H1 (cell line): ENCODE data around the gene EXD2. TPM values are rescaled to one million over a fixed set of nuclear protein-coding genes. Genes with fewer than 3 reads are reported as not detected.

Source experiments
- CTCF ChIA-PET: fragments of 300-600 bp; sonication (Branson Sonifier 250); formaldehyde crosslinking; loops from one replicate; lab custom pipeline; 2021; ENCODE audit not compliant: partially characterized antibody; lab: Charles Lee
- POLR2A ChIA-PET: fragments of 300-600 bp; sonication (Branson Sonifier 250); formaldehyde crosslinking; loops from one replicate; lab custom pipeline; 2021; ENCODE audit warnings: inconsistent platforms; ENCODE audit not compliant: partially characterized antibody; lab: Charles Lee
- DNase-seq, 2 experiments: peaks; one replicate each; pipeline versions ENCODE4 v3.0.0 to v3.0.0-alpha.2; 2010 to 2022; ENCODE audit warnings: low spot score in 2 of 2, low read depth in 1 of 2, mixed read lengths in 1 of 2
- FAIRE-seq: peaks from 2 replicates; lab custom pipeline; 2011; peaks lifted over from hg19 to GRCh38; lab: Jason Lieb, UNC
- H2AFZ ChIP-seq: 2 replicates; pipeline ENCODE4 v1.8.1; 2012; ENCODE audit warnings: low read length, inconsistent platforms
- H2AK5ac ChIP-seq: 2 replicates; pipeline ENCODE4 v1.6.1; 2013; ENCODE audit warnings: low read depth, low read length
- H2BK120ac ChIP-seq: replicated peaks from 2 replicates; pipeline ENCODE3; 2013; ENCODE audit warnings: low read depth, low read length, inconsistent platforms
- H2BK12ac ChIP-seq: 2 replicates; pipeline ENCODE4 v1.6.1; 2013; ENCODE audit warnings: low read depth, low read length
- H2BK15ac ChIP-seq: 2 replicates; pipeline ENCODE4 v1.6.1; 2013; ENCODE audit warnings: low read length
- H2BK20ac ChIP-seq: 2 replicates; pipeline ENCODE4 v1.6.1; 2013; ENCODE audit warnings: low read length
- H2BK5ac ChIP-seq: 2 replicates; pipeline ENCODE4 v1.6.1; 2013; ENCODE audit warnings: low read depth, low read length
- H3K14ac ChIP-seq: 2 replicates; pipeline ENCODE4 v1.6.1; 2013; ENCODE audit warnings: inconsistent platforms; ENCODE audit not compliant: insufficient read length
- H3K18ac ChIP-seq: 2 replicates; pipeline ENCODE4 v1.6.1; 2013; ENCODE audit warnings: low read length; ENCODE audit errors: extremely low read depth
- H3K23ac ChIP-seq: 2 replicates; pipeline ENCODE4 v1.6.1; 2013; ENCODE audit warnings: inconsistent platforms; ENCODE audit not compliant: insufficient read length
- H3K23me2 ChIP-seq: 2 replicates; pipeline ENCODE4 v1.6.1; 2013; ENCODE audit warnings: low read depth, low read length
- H3K27ac ChIP-seq: 2 replicates; pipeline ENCODE4 v1.6.1; 2011; ENCODE audit warnings: low read depth, low read length, inconsistent platforms
- H3K27me3 ChIP-seq, 4 experiments: replicated peaks in 1 of 4; 1 replicate in 1 of 4; 2 replicates in 3 of 4; pipeline versions ENCODE4 v1.6.1 to v1.8.1; 2011 to 2013; ENCODE audit warnings: low read length in 3 of 4, mild to moderate bottlenecking in 3 of 4, inconsistent platforms in 2 of 4, mixed read lengths in 2 of 4, moderate library complexity in 1 of 4; ENCODE audit not compliant: control insufficient read depth in 3 of 4, insufficient read depth in 3 of 4; ENCODE audit errors: extremely low read depth in 1 of 4
- H3K36me3 ChIP-seq, 4 experiments: 2 replicates each; pipeline versions ENCODE4 v1.6.1 to v1.8.1; 2011 to 2013; ENCODE audit warnings: mild to moderate bottlenecking in 4 of 4, low read length in 3 of 4, moderate library complexity in 2 of 4, control low read depth in 1 of 4, inconsistent platforms in 1 of 4; ENCODE audit not compliant: insufficient read depth in 4 of 4, control insufficient read depth in 2 of 4
- H3K4ac ChIP-seq: replicated peaks from 2 replicates; pipeline ENCODE3; 2013; ENCODE audit warnings: low read length, low read depth, mixed read lengths, inconsistent platforms; ENCODE audit not compliant: insufficient read length
- H3K4me1 ChIP-seq, 4 experiments: replicated peaks in 1 of 4; 1 replicate in 1 of 4; 2 replicates in 3 of 4; pipeline versions ENCODE4 v1.6.1 to v1.8.1; 2011 to 2013; ENCODE audit warnings: low read length in 3 of 4, inconsistent platforms in 2 of 4, mixed read lengths in 1 of 4; ENCODE audit not compliant: insufficient read depth in 4 of 4, control insufficient read depth in 3 of 4
- H3K4me2 ChIP-seq, 2 experiments: 2 replicates each; pipeline versions ENCODE4 v1.6.1 to v1.8.1; 2011 to 2013; ENCODE audit warnings: low read depth in 2 of 2, low read length in 2 of 2, control low read depth in 1 of 2, inconsistent platforms in 1 of 2, mild to moderate bottlenecking in 1 of 2; ENCODE audit not compliant: insufficient read depth in 1 of 2
- H3K4me3 ChIP-seq, 4 experiments: fragments of 200-600, 300-600 bp in 1 of 4; sonication (generic), shearing (Covaris generic), sonication (Bioruptor Twin) in 1 of 4; 2 replicates each; pipeline versions ENCODE4 v1.5.1 to v1.8.1; 2011 to 2016; ENCODE audit warnings: low read length in 4 of 4, low read depth in 3 of 4, control low read depth in 2 of 4, inconsistent platforms in 2 of 4, mild to moderate bottlenecking in 2 of 4, mixed read lengths in 1 of 4, moderate library complexity in 1 of 4; ENCODE audit not compliant: insufficient read depth in 2 of 4; ENCODE audit errors: extremely low read depth in 1 of 4
- H3K56ac ChIP-seq: replicated peaks from 2 replicates; pipeline ENCODE3; 2013; ENCODE audit warnings: low read depth, mild to moderate bottlenecking, mixed read lengths, low read length, inconsistent platforms; ENCODE audit not compliant: insufficient read length
- H3K79me1 ChIP-seq: 2 replicates; pipeline ENCODE4 v1.6.1; 2013; ENCODE audit warnings: low read depth, low read length, control low read depth
- H3K79me2 ChIP-seq, 2 experiments: 2 replicates each; pipeline versions ENCODE4 v1.6.1 to v1.8.1; 2012 to 2013; ENCODE audit warnings: low read length in 2 of 2, mild to moderate bottlenecking in 2 of 2, inconsistent platforms in 1 of 2; ENCODE audit not compliant: insufficient read depth in 2 of 2, control insufficient read depth in 1 of 2
- H3K9ac ChIP-seq, 4 experiments: replicated peaks in 1 of 4; 1 replicate in 1 of 4; 2 replicates in 3 of 4; pipeline versions ENCODE4 v1.6.1 to v1.8.1; 2011 to 2013; ENCODE audit warnings: low read depth in 3 of 4, low read length in 3 of 4, control low read depth in 2 of 4, mild to moderate bottlenecking in 2 of 4, moderate library complexity in 2 of 4, inconsistent platforms in 1 of 4; ENCODE audit errors: extremely low read depth in 1 of 4
- H3K9me3 ChIP-seq, 2 experiments: 2 replicates each; pipeline versions ENCODE4 v1.6.1 to v1.8.1; 2012 to 2013; ENCODE audit warnings: mild to moderate bottlenecking in 2 of 2, moderate library complexity in 2 of 2, control low read depth in 1 of 2, inconsistent platforms in 1 of 2, low read depth in 1 of 2, low read length in 1 of 2, mixed read lengths in 1 of 2; ENCODE audit not compliant: insufficient read depth in 2 of 2
- H4K20me1 ChIP-seq, 2 experiments: replicated peaks in 1 of 2; 2 replicates each; pipeline versions ENCODE3 to v1.8.1; 2011 to 2013; ENCODE audit warnings: inconsistent platforms in 2 of 2, low read length in 2 of 2, mild to moderate bottlenecking in 1 of 2; ENCODE audit not compliant: insufficient read depth in 2 of 2, control insufficient read depth in 1 of 2
- H4K5ac ChIP-seq: 2 replicates; pipeline ENCODE4 v1.6.1; 2013; ENCODE audit warnings: low read length, low read depth, mixed read lengths, inconsistent platforms; ENCODE audit not compliant: insufficient read length
- H4K8ac ChIP-seq: 2 replicates; pipeline ENCODE4 v1.8.0; 2013; ENCODE audit warnings: mild to moderate bottlenecking, moderate library complexity, low read length, inconsistent platforms; ENCODE audit not compliant: insufficient read depth; ENCODE audit errors: extremely low read depth
- H4K91ac ChIP-seq: replicated peaks from 2 replicates; pipeline ENCODE3; 2013; ENCODE audit warnings: low read length, mixed read lengths, inconsistent platforms; ENCODE audit not compliant: insufficient read length
- SIRT6 ChIP-seq: IDR thresholded peaks from one replicate; pipeline ENCODE4 v1.7.1; 2012; ENCODE audit warnings: low read length, inconsistent platforms
- whole genome bisulfite sequencing, 2 experiments: shearing (Covaris generic) in 1 of 2; methylation state at CpG; one replicate each; pipeline versions ENCODE4 v1.1.6 to v1.1.7; 2013 to 2015; ENCODE audit warnings: low lambda C conversion rate in 2 of 2, mixed read lengths in 2 of 2, inconsistent platforms in 1 of 2, low coverage in 1 of 2, missing lambda C conversion rate in 1 of 2; ENCODE audit not compliant: insufficient replicate concordance in 2 of 2, insufficient coverage in 1 of 2, insufficient read length in 1 of 2; ENCODE audit errors: extremely low coverage in 1 of 2, missing lambda C conversion rate in 1 of 2; 5-methylcytosine and 5-hydroxymethylcytosine counted together
- polyA plus RNA-seq, 7 experiments: library from polyadenylated mRNA; depleted of rRNA in 3 of 7; stranded (reverse) in 5 of 7; unstranded in 2 of 7; fragments of >200 nt in 5 of 7; fragments of 200-250 nt in 2 of 7; gene quantifications; 1 replicate in 5 of 7; 2 replicates in 1 of 7; 4 replicates in 1 of 7; pipeline versions ENCODE4 v1.2.1 to v1.2.3, GENCODE V29; 2011 to 2013; ENCODE audit warnings: missing spikeins in 2 of 7, mixed read lengths in 2 of 7
- total RNA-seq: library from RNA; stranded (reverse); fragmentation: NEBNext Ultra II Directional; extraction: Animal tissue kit (Norgen Biotek cat#: 25700); gene quantifications from 2 replicates; pipeline ENCODE4 v1.2.1, GENCODE V29; 2021

EXD2 gene
- total and polyA plus RNA-seq, 2 of the 8 experiments (the other 6 are each of a cell fraction or from before 2014, with no cell fraction given): 11.9 to 25.9 TPM

DNA sequence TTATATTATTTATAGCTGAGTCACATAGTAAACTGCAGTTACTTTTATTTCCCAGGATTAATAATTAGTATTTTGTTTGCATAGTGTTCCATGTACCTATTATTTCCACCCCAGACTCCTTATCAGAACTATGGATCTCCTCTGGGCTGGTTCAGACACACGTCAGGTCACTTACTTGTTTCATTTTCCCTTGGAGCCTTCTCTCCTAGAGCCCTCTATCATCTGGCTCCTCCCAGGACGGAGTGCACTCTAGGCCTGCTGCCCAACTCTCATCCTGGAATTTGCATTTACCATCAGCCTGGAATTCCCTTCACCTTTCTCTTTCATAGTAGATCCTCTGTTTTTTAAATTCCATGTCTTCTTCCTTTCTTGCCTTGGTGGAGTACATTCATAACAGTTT lies 40.2 kb downstream of the EXD2 start:
- no peak overlapping the region for H2BK12ac ChIP-seq
- H3K14ac ChIP-seq: no peak overlapping the region
- no peak overlapping the region for H4K91ac ChIP-seq
- no peak overlapping the region for H2BK5ac ChIP-seq
- H2BK15ac ChIP-seq: no peak overlapping the region
- no peak overlapping the region for H2AK5ac ChIP-seq
- CTCF ChIA-PET: no interaction called here
- FAIRE-seq (no peak), DNase-seq (no peak)
- H3K56ac ChIP-seq: no peak overlapping the region
- no peak overlapping the region for H3K27ac ChIP-seq
- POLR2A ChIA-PET: no interaction called here
- no peak overlapping the region for H3K9ac ChIP-seq
- H3K79me2 ChIP-seq: no peaks in the 10 kb centered on the region
- H2BK120ac ChIP-seq: no peak overlapping the region
- peaks cover 0 to 37% (median 7%) of the 10 kb centered on the region in 4 experiments; a peak in 6 of 8 replicates for H3K36me3 ChIP-seq
- no peaks in the 10 kb centered on the region for H3K9me3 ChIP-seq
- H4K8ac ChIP-seq: no peak overlapping the region
- TF ChIP-seq SIRT6: no peak
- 84% methylated on average over 2 of the region's 2 CpGs; no CpG with 5 or more reads in 1 of the 2 experiments for WGBS, 2 experiments
- H2AFZ ChIP-seq: no peak overlapping the region
- no peak overlapping the region for H3K4me2 ChIP-seq
- no peak overlapping the region for H4K5ac ChIP-seq
- no peaks in the 10 kb centered on the region for H3K79me1 ChIP-seq
- H3K4me1 ChIP-seq: no peaks in the 10 kb centered on the region
- no peak overlapping the region for H3K4ac ChIP-seq
- no peak overlapping the region for H3K4me3 ChIP-seq
- no peaks in the 10 kb centered on the region for H3K27me3 ChIP-seq
- H4K20me1 ChIP-seq: peaks cover 0 to 1% of the 10 kb centered on the region in 2 experiments
- H2BK20ac ChIP-seq: no peak overlapping the region
- no peak overlapping the region for H3K18ac ChIP-seq
- H3K23ac ChIP-seq: no peak overlapping the region
- no peaks in the 10 kb centered on the region for H3K23me2 ChIP-seq
